HG02870 (cell line): ENCODE data around the gene RAD17.
"Not testable (repeated sequence)": the region's sequence is repeated elsewhere in the genome, so short reads cannot be mapped to it uniquely, and the experiment has no call there.

Source experiments
- ATAC-seq: cut with Tn5 transposase; IDR thresholded peaks from one replicate; pipeline ENCODE4 v1.9.1; 2021; ENCODE audit warnings: mild to moderate bottlenecking, moderate library complexity; ENCODE audit not compliant: unreplicated experiment

The RAD17 gene, protein sequence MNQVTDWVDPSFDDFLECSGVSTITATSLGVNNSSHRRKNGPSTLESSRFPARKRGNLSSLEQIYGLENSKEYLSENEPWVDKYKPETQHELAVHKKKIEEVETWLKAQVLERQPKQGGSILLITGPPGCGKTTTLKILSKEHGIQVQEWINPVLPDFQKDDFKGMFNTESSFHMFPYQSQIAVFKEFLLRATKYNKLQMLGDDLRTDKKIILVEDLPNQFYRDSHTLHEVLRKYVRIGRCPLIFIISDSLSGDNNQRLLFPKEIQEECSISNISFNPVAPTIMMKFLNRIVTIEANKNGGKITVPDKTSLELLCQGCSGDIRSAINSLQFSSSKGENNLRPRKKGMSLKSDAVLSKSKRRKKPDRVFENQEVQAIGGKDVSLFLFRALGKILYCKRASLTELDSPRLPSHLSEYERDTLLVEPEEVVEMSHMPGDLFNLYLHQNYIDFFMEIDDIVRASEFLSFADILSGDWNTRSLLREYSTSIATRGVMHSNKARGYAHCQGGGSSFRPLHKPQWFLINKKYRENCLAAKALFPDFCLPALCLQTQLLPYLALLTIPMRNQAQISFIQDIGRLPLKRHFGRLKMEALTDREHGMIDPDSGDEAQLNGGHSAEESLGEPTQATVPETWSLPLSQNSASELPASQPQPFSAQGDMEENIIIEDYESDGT

GRCh38 chr5:69369340-69370121 lies at the start of gene RAD17, which contains the start of the genes AK6 and TAF9:
Gene RAD17, plus strand, starts transcription at chr5:69369818. Its CDS starts 2,391 bp downstream, at chr5:69372209.
Gene AK6, minus strand, starts transcription at chr5:69369520. Its CDS starts 30 bp downstream, at chr5:69369490.
Gene TAF9, minus strand, starts transcription at chr5:69369520. Its CDS starts 3,783 bp downstream, at chr5:69365737.
- peak; percentile 94 for ATAC-seq

DNA sequence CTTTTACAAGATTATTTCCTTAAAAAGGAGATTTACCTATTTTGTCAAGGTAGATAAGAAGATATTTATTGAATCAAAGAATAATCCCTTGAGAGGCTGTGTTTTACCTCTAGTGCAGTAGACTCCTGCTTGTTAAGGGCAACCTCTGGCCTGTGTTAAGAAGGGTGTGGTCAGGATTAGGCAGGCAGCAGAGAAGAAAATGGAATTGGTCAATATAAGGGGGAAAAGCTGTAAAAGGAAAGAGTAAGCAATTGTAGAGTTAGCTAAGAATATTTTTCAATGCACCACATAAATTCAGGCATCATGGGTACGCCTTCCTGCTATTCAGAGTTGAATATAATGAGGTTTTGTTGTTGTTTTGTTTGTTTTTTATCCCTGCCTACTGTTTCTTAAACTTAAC lies 43.3 kb upstream of the RAD17 start:
- ATAC-seq = no peak

DNA sequence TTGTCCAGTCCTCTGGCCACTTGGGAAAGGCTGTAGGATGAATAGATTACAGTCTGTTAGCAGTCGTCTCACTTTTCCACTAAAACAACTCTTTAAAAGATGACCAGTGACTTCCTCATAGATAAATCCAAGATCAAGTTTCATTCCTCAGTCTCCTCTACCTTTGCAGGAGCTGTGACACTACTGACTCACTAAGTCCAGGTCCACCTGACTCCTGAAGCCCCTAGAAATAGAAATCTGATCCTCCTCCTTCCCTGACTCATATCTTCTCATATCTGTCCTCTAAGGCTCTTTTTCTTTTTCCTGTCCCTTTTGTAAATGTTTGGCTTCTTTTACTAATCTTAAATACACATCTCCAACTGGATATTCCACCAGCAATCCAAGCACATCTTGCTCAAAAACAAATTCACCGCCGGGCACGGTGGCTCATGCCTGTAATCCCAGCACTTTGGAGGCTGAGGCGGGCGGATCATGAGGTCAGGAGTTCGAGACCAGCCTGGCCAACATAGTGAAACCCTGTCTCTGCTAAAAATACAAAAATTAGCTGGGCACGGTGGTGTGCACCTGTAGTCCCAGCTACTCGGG lies 39.6 kb upstream of the RAD17 start:
- ATAC-seq = no peak

DNA sequence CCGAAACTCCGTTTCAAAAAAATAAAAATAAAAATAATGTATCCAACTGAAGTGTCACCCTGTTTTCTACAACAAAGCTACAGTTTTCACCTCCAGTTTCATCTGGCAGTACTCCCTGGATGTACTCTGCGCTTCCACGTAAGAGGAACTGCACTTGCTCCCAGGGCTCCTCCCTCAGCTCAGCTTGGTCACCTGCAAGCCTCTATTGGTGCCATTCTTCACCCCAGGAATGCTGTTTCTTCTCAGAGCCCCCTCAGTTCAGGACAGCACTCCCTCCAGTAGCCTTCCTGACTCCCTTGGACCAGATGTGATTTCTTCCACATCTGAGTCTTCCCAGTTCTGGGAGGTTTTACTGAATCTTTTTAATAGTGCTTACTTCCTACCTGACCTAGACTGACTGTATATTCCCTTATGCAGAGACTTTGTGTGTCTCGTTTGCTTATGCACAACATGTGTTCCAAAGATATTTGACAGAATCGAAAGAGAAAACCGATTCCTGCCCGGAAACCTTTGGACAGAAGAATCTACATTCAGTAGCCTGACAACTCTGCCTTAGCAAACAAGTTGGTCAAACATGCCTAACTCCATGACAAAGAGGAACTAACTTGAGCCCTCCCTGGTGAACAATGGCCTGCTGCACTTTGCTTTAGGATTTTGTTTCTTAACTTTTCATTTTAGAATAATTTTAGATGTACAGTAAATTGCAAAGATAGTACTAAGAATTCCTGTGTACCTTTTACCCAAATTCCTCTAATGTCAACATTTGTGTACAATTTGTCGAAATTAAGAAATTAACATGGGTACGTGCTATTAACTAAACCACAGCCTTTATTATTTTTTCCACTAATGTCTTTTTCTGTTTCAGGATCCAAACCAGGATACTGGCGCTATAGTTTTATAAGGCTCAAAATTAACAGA lies 37.8 kb upstream of the RAD17 start:
- ATAC-seq = no peak

GRCh38 chr5:69333668-69334315 lies 35.8 kb upstream of the RAD17 start:
- ATAC-seq = not testable (repeated sequence)

- no peak for ATAC-seq
Observed at GRCh38 chr5:69334793-69335268, 34.8 kb upstream of the RAD17 start.

DNA sequence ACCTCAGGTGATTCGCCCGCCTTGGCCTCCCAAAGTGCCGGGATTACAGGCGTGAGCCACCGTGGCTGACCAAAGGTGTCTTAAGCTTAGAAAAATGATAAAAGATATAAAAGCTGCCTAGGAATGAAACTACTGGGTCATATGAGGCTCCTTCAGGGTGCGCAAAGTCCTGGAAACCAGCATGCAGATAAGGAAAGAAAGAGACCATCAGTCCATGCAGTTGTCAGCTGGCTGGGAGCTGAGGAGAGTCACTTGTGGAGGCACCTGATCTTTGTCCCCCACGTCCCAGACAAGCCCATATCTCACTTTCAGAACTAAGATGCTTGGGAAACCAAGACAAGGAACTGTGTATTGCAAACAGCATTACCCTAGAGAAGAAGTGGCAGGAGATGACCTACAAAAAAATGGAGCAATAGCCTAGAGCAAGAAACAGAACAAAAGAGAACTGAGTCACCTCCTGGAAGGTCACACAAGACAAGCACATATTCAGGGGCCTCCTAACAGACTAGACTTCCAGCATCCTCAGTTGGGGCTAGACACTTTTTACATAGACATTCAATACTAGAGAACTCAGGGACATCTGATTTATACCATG lies 34.2 kb upstream of the RAD17 start:
- no peak for ATAC-seq

DNA sequence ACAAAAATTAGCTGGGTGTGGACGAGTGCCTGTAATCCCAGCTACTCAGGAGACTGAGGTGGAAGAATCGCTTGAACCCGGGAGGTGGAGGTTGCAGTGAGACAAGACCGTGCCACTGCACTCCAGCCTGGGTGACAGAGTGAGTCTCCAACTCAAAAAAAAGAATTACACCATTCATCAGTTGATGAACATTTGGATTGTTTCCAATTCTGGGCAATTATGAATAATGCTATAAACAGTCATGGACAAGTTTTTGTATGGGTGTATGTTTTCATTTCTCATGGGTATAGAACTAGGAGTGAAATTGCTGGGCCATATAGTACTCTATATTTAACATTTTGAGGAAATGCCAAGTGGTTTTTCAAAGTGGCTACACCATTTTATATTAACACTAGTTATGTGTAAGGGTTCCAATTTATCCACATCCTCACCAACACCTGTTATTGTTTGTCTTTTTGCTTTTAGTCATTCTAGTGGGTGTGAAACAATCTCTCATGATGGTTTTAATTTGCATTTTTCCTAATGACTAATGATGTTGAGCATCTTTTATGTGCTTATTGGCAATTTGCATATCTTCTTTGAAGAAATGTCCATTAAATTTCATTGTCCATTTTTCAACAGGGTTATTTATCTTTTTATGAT lies 28.0 kb upstream of the RAD17 start:
- no peak for ATAC-seq

- ATAC-seq = no peak
Observed at GRCh38 chr5:69343083-69343482, 26.5 kb upstream of the RAD17 start.

DNA sequence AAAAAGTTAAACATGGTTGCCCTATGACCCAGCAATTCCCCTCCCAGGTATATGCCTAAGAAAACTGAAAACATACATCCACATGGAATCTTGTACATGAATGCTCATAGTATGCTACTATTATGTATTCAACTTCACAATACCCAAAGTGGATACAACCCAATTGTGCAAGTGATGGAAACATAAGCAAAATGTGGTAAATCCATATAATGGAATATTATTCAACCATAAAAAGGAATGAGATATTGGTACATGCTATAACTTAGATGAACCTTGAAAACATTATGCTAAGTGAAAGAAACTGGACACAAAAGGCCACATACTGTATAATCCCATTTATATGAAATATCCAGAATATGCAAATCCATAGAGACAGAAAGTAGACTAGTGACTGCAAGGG lies 19.0 kb upstream of the RAD17 start:
- no peak for ATAC-seq

- no peak for ATAC-seq
Observed at GRCh38 chr5:69359699-69360098, 9.9 kb upstream of the RAD17 start.

GRCh38 chr5:69360442-69360841 lies 9.2 kb upstream of the RAD17 start:
- no peak for ATAC-seq

DNA sequence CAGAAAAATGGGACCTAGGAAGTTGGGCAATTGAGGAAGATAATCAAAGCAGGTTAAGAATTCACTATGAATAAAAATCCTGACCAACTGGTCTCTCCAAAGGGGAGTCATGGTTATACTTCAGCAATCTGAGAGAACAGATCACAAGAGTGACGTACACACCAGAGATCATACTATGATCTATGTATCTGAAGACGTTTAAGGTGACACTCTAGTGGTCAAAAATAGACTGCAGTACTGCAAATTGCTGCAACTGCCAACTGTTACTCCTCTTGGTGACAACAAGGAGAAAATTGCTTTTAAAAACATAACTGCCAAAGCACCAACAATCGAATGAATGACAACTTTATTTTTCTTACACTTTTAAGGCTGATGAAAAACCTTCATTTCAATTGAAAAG lies 5.2 kb upstream of the RAD17 start:
- ATAC-seq = no peak

DNA sequence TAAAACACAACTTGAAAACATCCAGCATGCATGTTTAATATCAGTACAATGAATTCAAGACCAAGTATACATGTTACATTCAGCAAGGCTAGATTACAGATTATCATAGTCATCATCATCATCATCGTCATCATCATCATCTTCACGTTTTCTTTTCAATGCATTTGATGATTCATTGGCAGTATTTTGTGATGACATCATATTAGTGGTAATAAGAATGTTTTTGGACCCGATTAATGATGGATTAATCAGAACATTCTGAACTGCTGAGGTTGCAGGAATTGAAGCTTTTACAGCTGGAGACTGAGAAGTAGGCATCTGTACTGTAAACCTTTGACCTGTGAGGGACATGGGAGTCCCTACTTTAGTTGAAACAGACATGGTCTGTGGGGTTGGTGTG lies 4.8 kb upstream of the RAD17 start:
- no peak for ATAC-seq

DNA sequence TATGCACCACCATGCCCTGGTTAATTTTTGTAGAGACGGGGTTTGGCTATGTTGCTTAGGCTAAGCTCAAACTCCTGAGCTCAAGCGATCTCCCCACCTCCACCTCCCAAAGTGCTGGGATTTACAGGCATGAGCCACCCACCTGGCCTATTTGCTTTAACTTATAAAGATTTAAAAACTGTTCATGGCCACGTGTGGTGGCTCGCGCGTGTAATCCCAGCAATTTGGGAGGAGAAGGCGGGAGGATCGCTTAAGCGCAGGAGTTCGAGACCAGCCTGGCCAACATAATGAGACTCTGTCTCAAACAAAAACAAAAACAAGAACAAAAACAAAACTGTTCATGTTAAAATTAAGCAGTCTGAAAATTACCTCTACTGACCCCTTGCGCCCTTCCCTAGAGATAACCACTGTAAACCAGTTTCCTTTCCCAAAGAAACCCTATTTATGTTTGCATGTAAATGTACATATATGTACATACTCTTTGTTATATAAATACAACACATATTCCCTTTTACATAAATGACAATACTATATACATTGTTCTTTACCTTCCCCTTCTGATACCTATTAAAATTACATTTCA lies 1.8 kb upstream of the RAD17 start:
- no peak for ATAC-seq

DNA sequence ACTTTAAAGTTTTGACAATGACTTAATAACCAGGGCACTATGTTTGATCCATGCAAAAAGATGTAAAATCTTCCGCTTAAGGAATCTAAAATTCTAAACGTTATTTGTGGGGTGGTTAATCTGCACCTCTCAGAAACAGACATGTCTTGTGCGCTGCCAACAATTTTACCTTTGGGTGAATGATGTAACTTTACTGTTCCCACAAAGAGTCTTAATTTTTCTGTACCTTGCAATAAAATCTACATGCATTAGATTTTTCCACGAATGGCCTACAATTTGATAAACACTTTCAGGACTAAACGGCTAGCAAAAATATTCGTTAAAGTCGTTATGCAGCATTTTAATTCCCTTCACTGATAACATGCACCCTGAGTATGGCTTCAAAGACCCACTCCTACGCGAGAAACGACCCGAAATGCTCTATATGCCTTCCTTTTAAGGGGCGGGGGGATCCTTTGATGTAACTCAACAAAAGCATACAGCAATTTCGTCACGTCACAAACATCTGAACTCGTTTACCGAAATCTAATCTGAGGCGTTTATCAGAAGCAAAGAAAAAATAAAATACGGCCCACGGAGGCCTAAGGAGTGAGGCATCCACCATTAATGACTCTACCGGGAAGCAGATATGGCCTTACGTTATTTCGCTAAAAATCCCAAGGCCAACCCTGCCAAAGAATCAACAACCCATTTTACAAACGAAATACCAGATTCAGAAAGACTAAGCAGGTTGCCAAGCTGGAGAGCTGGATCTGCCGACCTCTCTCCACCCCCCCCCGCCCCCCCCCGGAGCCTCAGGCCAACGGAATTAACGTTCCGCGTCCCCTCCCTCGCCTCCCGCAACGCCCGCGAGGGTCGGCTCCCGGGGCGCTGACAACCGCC lies 919 bp upstream of the RAD17 start:
- peak; percentile 22 for ATAC-seq

DNA sequence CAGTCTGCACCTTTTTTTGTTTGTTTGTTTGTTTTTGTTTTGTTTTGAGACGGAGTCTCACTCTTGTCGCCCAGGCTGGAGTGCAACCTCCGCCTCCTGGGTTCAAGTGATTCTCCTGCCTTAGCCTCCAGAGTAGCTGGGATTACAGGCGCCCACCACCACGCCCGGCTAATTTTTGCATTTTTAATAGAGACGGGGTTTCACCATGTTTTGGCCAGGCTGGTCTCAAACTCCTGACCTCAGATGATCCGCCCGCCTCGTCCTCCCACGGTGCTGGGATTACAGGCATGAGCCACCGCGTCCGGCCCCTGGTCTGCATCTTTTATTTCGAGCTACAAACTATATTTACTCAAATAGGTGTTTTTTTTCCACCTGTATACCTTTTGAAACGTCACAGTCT lies 717 bp downstream of the RAD17 start:
- ATAC-seq = not testable (repeated sequence)
